CD14-positive monocyte (primary cell): Measurements from ENCODE around the gene SOCS3. TPM values are rescaled to one million over a fixed set of nuclear protein-coding genes. Genes with fewer than 3 reads are reported as not detected.
A peak's percentile ranks its signal among the peaks of the same experiment; 100 is the strongest.

Experiments
- DNase-seq, 3 donors: peaks; one replicate each; pipeline ENCODE4 v3.0.0-alpha.2; 2011 to 2022
- H2AFZ ChIP-seq: 2 replicates; pipeline ENCODE4 v1.6.0; 2012; ENCODE audit warnings: mild to moderate bottlenecking, low read depth, low read length, inconsistent platforms; ENCODE audit not compliant: insufficient read depth, poor library complexity, severe bottlenecking
- H3K27ac ChIP-seq, 2 donors: 1 replicate in 1 of 2; 2 replicates in 1 of 2; pipeline ENCODE4 v1.5.1; 2012 to 2013; ENCODE audit warnings: low read length in 2 of 2, control low read depth in 1 of 2, inconsistent platforms in 1 of 2, low read depth in 1 of 2, mild to moderate bottlenecking in 1 of 2
- H3K27me3 ChIP-seq, 2 donors: one replicate each; pipeline versions ENCODE4 v1.6.0 to v1.6.1; 2011 to 2013; ENCODE audit warnings: low read length in 2 of 2; ENCODE audit not compliant: control insufficient read depth in 2 of 2, insufficient read depth in 2 of 2
- H3K36me3 ChIP-seq, 2 donors: replicated peaks in 1 of 2; 1 replicate in 1 of 2; 2 replicates in 1 of 2; pipeline versions ENCODE4 v1.5.1 to v1.6.1; 2012 to 2013; ENCODE audit warnings: low read length in 2 of 2, control low read depth in 1 of 2, inconsistent platforms in 1 of 2, mild to moderate bottlenecking in 1 of 2; ENCODE audit not compliant: insufficient read depth in 2 of 2, control insufficient read depth in 1 of 2
- H3K4me1 ChIP-seq, 2 donors: 1 replicate in 1 of 2; 2 replicates in 1 of 2; pipeline versions ENCODE4 v1.5.1 to v1.6.1; 2012 to 2013; ENCODE audit warnings: low read length in 2 of 2, control low read depth in 1 of 2, inconsistent platforms in 1 of 2, mild to moderate bottlenecking in 1 of 2, moderate library complexity in 1 of 2; ENCODE audit not compliant: insufficient read depth in 2 of 2, control insufficient read depth in 1 of 2
- H3K4me2 ChIP-seq: replicated peaks from 2 replicates; pipeline ENCODE3; 2012; ENCODE audit warnings: low read length, moderate library complexity, mild to moderate bottlenecking; ENCODE audit not compliant: poor library complexity, severe bottlenecking; ENCODE audit errors: extremely low read depth
- H3K4me3 ChIP-seq, 3 experiments: fragments of 200-600 bp in 1 of 3; sonication (generic) in 1 of 3; replicated peaks in 1 of 3; 1 replicate in 2 of 3; 2 replicates in 1 of 3; pipeline ENCODE4 v1.5.1; 2011 to 2013; ENCODE audit warnings: low read length in 3 of 3, mild to moderate bottlenecking in 3 of 3, control low read depth in 2 of 3, low read depth in 2 of 3, inconsistent platforms in 1 of 3, moderate library complexity in 1 of 3
- H3K79me2 ChIP-seq: 2 replicates; pipeline ENCODE4 v1.6.0; 2012; ENCODE audit warnings: mild to moderate bottlenecking, control low read depth, inconsistent platforms, low read length, moderate library complexity; ENCODE audit not compliant: insufficient read depth
- H3K9ac ChIP-seq: 2 replicates; pipeline ENCODE4 v1.6.0; 2017; ENCODE audit warnings: low read length, mild to moderate bottlenecking; ENCODE audit not compliant: insufficient read depth, poor library complexity, severe bottlenecking
- H3K9me3 ChIP-seq, 2 donors: replicated peaks in 1 of 2; 1 replicate in 1 of 2; 2 replicates in 1 of 2; pipeline versions ENCODE4 v1.5.1 to v1.6.1; 2012 to 2013; ENCODE audit warnings: low read length in 2 of 2, control low read depth in 1 of 2; ENCODE audit not compliant: control insufficient read depth in 1 of 2, insufficient read depth in 1 of 2
- H4K20me1 ChIP-seq: 2 replicates; pipeline ENCODE4 v1.6.0; 2012; ENCODE audit warnings: mild to moderate bottlenecking, low read length, control low read depth, moderate library complexity; ENCODE audit not compliant: insufficient read depth
- H3K27ac Mint-ChIP-seq, 7 donors: one replicate each; pipeline ENCODE4 v1.8.0; 2020; ENCODE audit warnings: mild to moderate bottlenecking in 7 of 7, mixed read lengths in 7 of 7, moderate library complexity in 6 of 7, inconsistent platforms in 2 of 7
- H3K27me3 Mint-ChIP-seq, 3 donors: one replicate each; pipeline ENCODE4 v1.8.0; 2021 to 2022; ENCODE audit warnings: low read depth in 3 of 3, mild to moderate bottlenecking in 3 of 3, mixed read lengths in 3 of 3, moderate library complexity in 3 of 3, inconsistent platforms in 1 of 3
- H3K36me3 Mint-ChIP-seq, 2 donors: one replicate each; pipeline ENCODE4 v1.8.0; 2020; ENCODE audit warnings: mixed read lengths in 2 of 2, inconsistent platforms in 1 of 2, mild to moderate bottlenecking in 1 of 2
- H3K4me1 Mint-ChIP-seq: one replicate; pipeline ENCODE4 v1.8.0; 2020; ENCODE audit warnings: mild to moderate bottlenecking, mixed read lengths
- H3K4me3 Mint-ChIP-seq, 2 donors: one replicate each; pipeline ENCODE4 v1.8.0; 2020; ENCODE audit warnings: mild to moderate bottlenecking in 2 of 2, mixed read lengths in 2 of 2, moderate library complexity in 1 of 2
- H3K9me3 Mint-ChIP-seq, 7 donors: one replicate each; pipeline ENCODE4 v1.8.0; 2020 to 2022; ENCODE audit warnings: mixed read lengths in 7 of 7, mild to moderate bottlenecking in 6 of 7, moderate library complexity in 6 of 7, inconsistent platforms in 2 of 7
- WGBS: methylation state at CpG from one replicate; pipeline ENCODE4 v1.1.5; 2013; ENCODE audit warnings: missing lambda C conversion rate; ENCODE audit not compliant: insufficient coverage; 5-methylcytosine and 5-hydroxymethylcytosine counted together
- intact Hi-C, 2 donors: fragments of 100-400 bp; cut with micrococcal nuclease; formaldehyde crosslinking; loops; one replicate each; pipeline versions ENCODE4 v1.15.0 to v1.15.1; 2023
- polyA plus RNA-seq, 3 donors: library from polyadenylated mRNA; depleted of rRNA in 1 of 3; unstranded in 2 of 3; stranded (reverse) in 1 of 3; fragments of 300-500 nt in 2 of 3; fragments of >200 nt in 1 of 3; fragmentation: Illumina TruSeq in 2 of 3; gene quantifications; 1 replicate in 2 of 3; 2 replicates in 1 of 3; pipeline ENCODE4 v1.2.3, GENCODE V29; 2012 to 2021
- TF ChIP-seq, protein P1 (sequence below): fragments of 200-600 bp; IDR thresholded peaks from one replicate; pipeline ENCODE4 v1.8.0; 2022; ENCODE audit warnings: antibody characterized with exemption, mild to moderate bottlenecking

SOCS3 gene
- polyA plus RNA-seq, 3 donors = 123 to 441 (median 144) TPM

DNA sequence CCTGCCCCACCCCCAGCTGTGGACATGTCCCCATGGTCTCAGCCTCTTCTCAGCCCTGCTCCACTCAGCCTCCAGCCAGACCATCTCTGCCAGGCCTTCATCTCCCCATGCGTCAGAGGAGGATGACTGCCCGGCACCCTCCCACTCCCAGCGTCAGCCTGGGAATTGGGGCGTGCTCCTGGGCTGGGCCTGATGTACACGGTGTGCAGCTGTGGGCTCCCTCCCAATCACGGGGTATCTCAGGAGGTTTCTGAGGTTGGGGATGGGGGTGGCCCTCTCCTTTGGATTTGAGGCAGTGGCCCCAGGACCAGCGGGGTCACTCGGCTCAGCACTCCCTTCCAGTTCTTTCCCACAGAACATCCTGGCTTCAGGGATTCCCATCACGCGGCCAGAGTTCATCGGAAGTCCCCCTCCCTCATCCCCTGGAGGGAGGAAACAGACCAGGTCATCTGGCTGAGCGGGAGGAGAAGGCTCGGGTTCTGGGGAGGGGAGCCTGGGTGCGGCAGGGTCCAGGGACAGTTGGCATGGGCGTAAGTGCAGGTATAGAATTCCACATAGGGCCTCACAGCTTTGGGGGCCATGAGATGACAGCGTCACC, 36.9 kb downstream of the SOCS3 start:
- Histone ChIP-seq H3K4me3 (no peak overlapping the region), H3K4me1 (peaks cover 28 to 39% of the 10 kb centered on the region in 2 donors), H2AFZ (no peak overlapping the region), H3K4me2 (no peak overlapping the region), H3K9ac (no peak overlapping the region), H3K27me3 (no peaks in the 10 kb centered on the region), H3K27ac (no peak overlapping the region), H4K20me1 (no peaks in the 10 kb centered on the region), H3K36me3 (no peaks in the 10 kb centered on the region), H3K79me2 (no peaks in the 10 kb centered on the region), H3K9me3 (no peaks in the 10 kb centered on the region)
- peak overlapping the region in 4 of 7 donors; percentile 71 to 94 (median 82) for H3K27ac Mint-ChIP-seq
- no peaks in the 10 kb centered on the region for H3K9me3 Mint-ChIP-seq
- peaks cover 28% of the 10 kb centered on the region for H3K4me1 Mint-ChIP-seq
- no peak overlapping the region for H3K4me3 Mint-ChIP-seq
- DNase-seq = no peak
- TF ChIP-seq, protein P1, sequence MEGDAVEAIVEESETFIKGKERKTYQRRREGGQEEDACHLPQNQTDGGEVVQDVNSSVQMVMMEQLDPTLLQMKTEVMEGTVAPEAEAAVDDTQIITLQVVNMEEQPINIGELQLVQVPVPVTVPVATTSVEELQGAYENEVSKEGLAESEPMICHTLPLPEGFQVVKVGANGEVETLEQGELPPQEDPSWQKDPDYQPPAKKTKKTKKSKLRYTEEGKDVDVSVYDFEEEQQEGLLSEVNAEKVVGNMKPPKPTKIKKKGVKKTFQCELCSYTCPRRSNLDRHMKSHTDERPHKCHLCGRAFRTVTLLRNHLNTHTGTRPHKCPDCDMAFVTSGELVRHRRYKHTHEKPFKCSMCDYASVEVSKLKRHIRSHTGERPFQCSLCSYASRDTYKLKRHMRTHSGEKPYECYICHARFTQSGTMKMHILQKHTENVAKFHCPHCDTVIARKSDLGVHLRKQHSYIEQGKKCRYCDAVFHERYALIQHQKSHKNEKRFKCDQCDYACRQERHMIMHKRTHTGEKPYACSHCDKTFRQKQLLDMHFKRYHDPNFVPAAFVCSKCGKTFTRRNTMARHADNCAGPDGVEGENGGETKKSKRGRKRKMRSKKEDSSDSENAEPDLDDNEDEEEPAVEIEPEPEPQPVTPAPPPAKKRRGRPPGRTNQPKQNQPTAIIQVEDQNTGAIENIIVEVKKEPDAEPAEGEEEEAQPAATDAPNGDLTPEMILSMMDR = no peak
- peaks cover 5 to 21% (median 5%) of the 10 kb centered on the region in 3 donors for H3K27me3 Mint-ChIP-seq
- intact Hi-C loops = no loop called here
- WGBS = no CpG with 5 or more reads among the region's 16 CpGs
- H3K36me3 Mint-ChIP-seq = no peaks in the 10 kb centered on the region

- intact Hi-C loops = no loop called here
- H3K9me3 Mint-ChIP-seq = no peaks in the 10 kb centered on the region
- Histone ChIP-seq H3K4me2 (no peak overlapping the region), H2AFZ (no peak overlapping the region), H3K79me2 (no peaks in the 10 kb centered on the region), H3K4me1 (peaks cover 33 to 43% of the 10 kb centered on the region in 2 donors), H3K4me3 (no peak overlapping the region), H3K9me3 (no peaks in the 10 kb centered on the region), H4K20me1 (no peaks in the 10 kb centered on the region), H3K36me3 (no peaks in the 10 kb centered on the region), H3K27ac (no peak overlapping the region), H3K27me3 (peaks cover 0 to 4% of the 10 kb centered on the region in 2 donors), H3K9ac (no peak overlapping the region)
- TF ChIP-seq, protein P1 = no peak
- DNase-seq = peak in 1 of 3 donors; percentile 11
- no peak overlapping the region for H3K4me3 Mint-ChIP-seq
- peak overlapping the region in 3 of 7 donors; percentile 23 to 94 (median 85) for H3K27ac Mint-ChIP-seq
- no peaks in the 10 kb centered on the region for H3K36me3 Mint-ChIP-seq
- H3K27me3 Mint-ChIP-seq = peaks cover 10 to 26% (median 10%) of the 10 kb centered on the region in 3 donors
- WGBS = 96% methylated on average over 7 of the region's 9 CpGs
- peaks cover 32% of the 10 kb centered on the region for H3K4me1 Mint-ChIP-seq
Measured at GRCh38 chr17:78322327-78322857, 37.5 kb downstream of the SOCS3 start.
